Neural cell (in vitro differentiated cells): Measurements from ENCODE around the gene ITGB3BP. TPM values are rescaled to one million over a fixed set of nuclear protein-coding genes. Genes with fewer than 3 reads are reported as not detected.

Experiments used
- H2AFZ ChIP-seq: fragments of 200-600, 300-800 bp; sonication (generic), shearing (Covaris generic); 2 replicates; pipeline ENCODE4 v1.6.0; 2014; ENCODE audit warnings: low read depth, mild to moderate bottlenecking, antibody characterized with exemption, low read length, moderate library complexity
- H3F3A ChIP-seq: fragments of 200-600 bp; shearing (Covaris generic); 2 replicates; pipeline ENCODE4 v1.6.1; 2016; ENCODE audit warnings: mild to moderate bottlenecking, moderate library complexity, mixed read lengths, antibody characterized with exemption, low read length; ENCODE audit not compliant: insufficient read depth, poor library complexity, severe bottlenecking
- H3K27ac ChIP-seq: fragments of 200-600, 300-800 bp; sonication (generic), shearing (Covaris generic); 2 replicates; pipeline ENCODE4 v1.5.1; 2014; ENCODE audit warnings: mild to moderate bottlenecking, low read length, moderate library complexity
- H3K27me3 ChIP-seq: fragments of 300-800, 200-600 bp; sonication (generic), shearing (Covaris generic); 2 replicates; pipeline ENCODE4 v1.6.0; 2014; ENCODE audit warnings: mild to moderate bottlenecking, low read depth, low read length, moderate library complexity; ENCODE audit not compliant: insufficient read depth
- H3K36me3 ChIP-seq: fragments of 300-800, 200-600 bp; sonication (generic), shearing (Covaris generic); 2 replicates; pipeline ENCODE4 v1.5.1; 2014; ENCODE audit warnings: mild to moderate bottlenecking, antibody characterized with exemption, low read length, moderate library complexity; ENCODE audit not compliant: insufficient read depth
- H3K4me2 ChIP-seq: fragments of 300-800, 200-600 bp; sonication (generic), shearing (Covaris generic); 2 replicates; pipeline ENCODE4 v1.6.0; 2014; ENCODE audit warnings: mild to moderate bottlenecking, low read length
- H3K4me3 ChIP-seq: fragments of 300-800, 200-600 bp; sonication (generic), shearing (Covaris generic); 2 replicates; pipeline ENCODE4 v1.5.1; 2014; ENCODE audit warnings: mild to moderate bottlenecking, low read length, moderate library complexity
- H3K79me2 ChIP-seq: fragments of 200-600 bp; shearing (Covaris generic); replicated peaks from 2 replicates; pipeline ENCODE4 v1.6.0; 2014; ENCODE audit warnings: mild to moderate bottlenecking, low read length, moderate library complexity; ENCODE audit not compliant: insufficient read depth
- H3K9ac ChIP-seq: fragments of 300-800, 200-600 bp; sonication (generic), shearing (Covaris generic); 2 replicates; pipeline ENCODE4 v1.6.1; 2016; ENCODE audit warnings: mild to moderate bottlenecking, low read length, mixed read lengths
- H3K9me2 ChIP-seq: fragments of 200-600 bp; shearing (Covaris generic); 2 replicates; pipeline ENCODE4 v1.6.1; 2016; ENCODE audit warnings: mild to moderate bottlenecking, low read length, mixed read lengths; ENCODE audit not compliant: insufficient read depth
- H3K9me3 ChIP-seq: fragments of 200-600, 300-800 bp; sonication (generic), shearing (Covaris generic); 2 replicates; pipeline ENCODE4 v1.6.1; 2016; ENCODE audit warnings: mild to moderate bottlenecking, mixed run types, low read length, moderate library complexity, mixed read lengths
- H4K20me1 ChIP-seq: fragments of 200-600 bp; shearing (Covaris generic); 2 replicates; pipeline ENCODE4 v1.6.1; 2016; ENCODE audit warnings: mild to moderate bottlenecking, mixed run types; ENCODE audit not compliant: insufficient read depth
- EP300 ChIP-seq: fragments of 450-650 bp; conservative IDR thresholded peaks from 2 replicates; pipeline ENCODE4 v1.6.1; 2014; ENCODE audit warnings: antibody characterized with exemption, mild to moderate bottlenecking, moderate library complexity; ENCODE audit not compliant: poor library complexity, severe bottlenecking
- EZH2 ChIP-seq: fragments of 200-600, 300-800 bp; shearing (Covaris generic), sonication (generic); IDR thresholded peaks from 2 replicates; pipeline ENCODE4 v1.6.1; 2014; ENCODE audit warnings: antibody characterized with exemption, low read length, borderline replicate concordance, mild to moderate bottlenecking; ENCODE audit not compliant: insufficient read depth, poor library complexity, severe bottlenecking
- MXI1 ChIP-seq: fragments of 450-650 bp; conservative IDR thresholded peaks from 2 replicates; pipeline ENCODE4 v1.6.1; 2014; ENCODE audit warnings: antibody characterized with exemption, mild to moderate bottlenecking; ENCODE audit not compliant: poor library complexity, severe bottlenecking
- POLR2AphosphoS5 ChIP-seq: IDR thresholded peaks from 2 replicates; pipeline ENCODE4 v1.6.1; 2012
- RAD21 ChIP-seq: fragments of 450-650 bp; conservative IDR thresholded peaks from 2 replicates; pipeline ENCODE4 v1.6.1; 2014; ENCODE audit warnings: antibody characterized with exemption, mild to moderate bottlenecking, moderate library complexity
- SMC3 ChIP-seq: fragments of 450-650 bp; conservative IDR thresholded peaks from 2 replicates; pipeline ENCODE4 v1.6.1; 2014; ENCODE audit warnings: antibody characterized with exemption, mild to moderate bottlenecking, moderate library complexity; ENCODE audit not compliant: poor library complexity
- TAF1 ChIP-seq: IDR thresholded peaks from 2 replicates; pipeline ENCODE4 v1.6.1; 2012; ENCODE audit warnings: low read depth
- polyA plus RNA-seq: library from polyadenylated mRNA; depleted of rRNA; stranded (reverse); fragments of >200 nt; gene quantifications from 2 replicates; pipeline ENCODE4 v1.2.3, GENCODE V29; 2014
- TF ChIP-seq, protein P1 (sequence below): fragments of 450-650 bp; IDR thresholded peaks from 2 replicates; pipeline ENCODE4 v1.5.1; 2014; ENCODE audit warnings: antibody characterized with exemption, mild to moderate bottlenecking, moderate library complexity; ENCODE audit not compliant: poor library complexity, severe bottlenecking
- TF ChIP-seq, protein P2 (sequence below): IDR thresholded peaks from 2 replicates; pipeline ENCODE4 v1.6.1; 2012; ENCODE audit warnings: borderline replicate concordance

Gene ITGB3BP
- polyA plus RNA-seq, 1 donor from 2014 or later: 29.0 TPM

DNA sequence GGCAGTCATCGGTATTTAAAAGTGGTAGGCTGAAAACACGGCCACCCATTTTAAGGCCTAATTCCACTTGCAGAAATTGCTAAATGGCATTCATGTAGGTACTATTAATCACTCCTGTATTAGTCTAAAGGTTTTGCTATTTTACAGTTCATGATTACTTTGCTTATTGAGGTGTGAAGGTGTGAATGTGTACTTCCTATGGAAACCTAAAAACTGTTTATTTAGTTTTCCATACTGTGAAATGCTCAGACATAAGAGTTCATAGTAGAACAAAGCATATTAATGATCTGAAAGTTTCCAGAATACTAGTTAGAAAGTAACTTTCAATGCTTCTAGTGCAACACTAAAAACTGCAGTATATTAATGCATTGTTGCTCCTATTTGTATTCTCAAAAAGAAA, 69.8 kb downstream of the ITGB3BP start:
- Histone ChIP-seq H3K27ac (no peak overlapping the region), H3K4me2 (no peak overlapping the region), H3K9ac (no peak overlapping the region), H2AFZ (no peak overlapping the region), H3F3A (no peaks in the 10 kb centered on the region), H3K36me3 (no peaks in the 10 kb centered on the region), H4K20me1 (no peaks in the 10 kb centered on the region), H3K27me3 (no peaks in the 10 kb centered on the region), H3K9me3 (no peaks in the 10 kb centered on the region), H3K4me3 (no peak overlapping the region), H3K79me2 (no peaks in the 10 kb centered on the region), H3K9me2 (no peaks in the 10 kb centered on the region)
- TF ChIP-seq, protein P1, sequence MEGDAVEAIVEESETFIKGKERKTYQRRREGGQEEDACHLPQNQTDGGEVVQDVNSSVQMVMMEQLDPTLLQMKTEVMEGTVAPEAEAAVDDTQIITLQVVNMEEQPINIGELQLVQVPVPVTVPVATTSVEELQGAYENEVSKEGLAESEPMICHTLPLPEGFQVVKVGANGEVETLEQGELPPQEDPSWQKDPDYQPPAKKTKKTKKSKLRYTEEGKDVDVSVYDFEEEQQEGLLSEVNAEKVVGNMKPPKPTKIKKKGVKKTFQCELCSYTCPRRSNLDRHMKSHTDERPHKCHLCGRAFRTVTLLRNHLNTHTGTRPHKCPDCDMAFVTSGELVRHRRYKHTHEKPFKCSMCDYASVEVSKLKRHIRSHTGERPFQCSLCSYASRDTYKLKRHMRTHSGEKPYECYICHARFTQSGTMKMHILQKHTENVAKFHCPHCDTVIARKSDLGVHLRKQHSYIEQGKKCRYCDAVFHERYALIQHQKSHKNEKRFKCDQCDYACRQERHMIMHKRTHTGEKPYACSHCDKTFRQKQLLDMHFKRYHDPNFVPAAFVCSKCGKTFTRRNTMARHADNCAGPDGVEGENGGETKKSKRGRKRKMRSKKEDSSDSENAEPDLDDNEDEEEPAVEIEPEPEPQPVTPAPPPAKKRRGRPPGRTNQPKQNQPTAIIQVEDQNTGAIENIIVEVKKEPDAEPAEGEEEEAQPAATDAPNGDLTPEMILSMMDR: no peak
- TF ChIP-seq EZH2 (no peak), EP300 (no peak), RAD21 (no peak), SMC3 (no peak), TAF1 (no peak), MXI1 (no peak), POLR2AphosphoS5 (no peak)
- TF ChIP-seq, protein P2, sequence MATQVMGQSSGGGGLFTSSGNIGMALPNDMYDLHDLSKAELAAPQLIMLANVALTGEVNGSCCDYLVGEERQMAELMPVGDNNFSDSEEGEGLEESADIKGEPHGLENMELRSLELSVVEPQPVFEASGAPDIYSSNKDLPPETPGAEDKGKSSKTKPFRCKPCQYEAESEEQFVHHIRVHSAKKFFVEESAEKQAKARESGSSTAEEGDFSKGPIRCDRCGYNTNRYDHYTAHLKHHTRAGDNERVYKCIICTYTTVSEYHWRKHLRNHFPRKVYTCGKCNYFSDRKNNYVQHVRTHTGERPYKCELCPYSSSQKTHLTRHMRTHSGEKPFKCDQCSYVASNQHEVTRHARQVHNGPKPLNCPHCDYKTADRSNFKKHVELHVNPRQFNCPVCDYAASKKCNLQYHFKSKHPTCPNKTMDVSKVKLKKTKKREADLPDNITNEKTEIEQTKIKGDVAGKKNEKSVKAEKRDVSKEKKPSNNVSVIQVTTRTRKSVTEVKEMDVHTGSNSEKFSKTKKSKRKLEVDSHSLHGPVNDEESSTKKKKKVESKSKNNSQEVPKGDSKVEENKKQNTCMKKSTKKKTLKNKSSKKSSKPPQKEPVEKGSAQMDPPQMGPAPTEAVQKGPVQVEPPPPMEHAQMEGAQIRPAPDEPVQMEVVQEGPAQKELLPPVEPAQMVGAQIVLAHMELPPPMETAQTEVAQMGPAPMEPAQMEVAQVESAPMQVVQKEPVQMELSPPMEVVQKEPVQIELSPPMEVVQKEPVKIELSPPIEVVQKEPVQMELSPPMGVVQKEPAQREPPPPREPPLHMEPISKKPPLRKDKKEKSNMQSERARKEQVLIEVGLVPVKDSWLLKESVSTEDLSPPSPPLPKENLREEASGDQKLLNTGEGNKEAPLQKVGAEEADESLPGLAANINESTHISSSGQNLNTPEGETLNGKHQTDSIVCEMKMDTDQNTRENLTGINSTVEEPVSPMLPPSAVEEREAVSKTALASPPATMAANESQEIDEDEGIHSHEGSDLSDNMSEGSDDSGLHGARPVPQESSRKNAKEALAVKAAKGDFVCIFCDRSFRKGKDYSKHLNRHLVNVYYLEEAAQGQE: no peak

DNA sequence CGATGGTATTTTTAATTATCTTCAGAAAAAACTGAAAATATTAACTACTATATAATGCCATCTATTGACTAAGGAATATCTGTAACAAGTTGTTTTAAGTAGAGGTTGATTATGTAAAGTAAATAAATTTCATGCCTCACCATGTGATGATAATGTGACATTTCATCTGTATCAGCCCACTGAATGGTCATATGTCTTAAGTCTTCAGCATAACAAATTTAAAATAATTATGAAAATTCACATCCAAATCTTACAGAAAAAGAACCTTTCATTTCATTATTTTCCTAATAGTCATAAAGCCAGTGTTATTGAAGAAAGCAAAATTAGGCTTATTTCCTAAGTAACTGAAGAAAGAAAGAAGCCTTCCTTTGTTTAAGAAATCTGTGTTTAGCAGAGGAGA, 72.6 kb downstream of the ITGB3BP start:
- Histone ChIP-seq H3K9ac (no peak overlapping the region), H3K4me3 (no peak overlapping the region), H3K27me3 (no peaks in the 10 kb centered on the region), H3F3A (no peaks in the 10 kb centered on the region), H3K79me2 (no peaks in the 10 kb centered on the region), H2AFZ (no peak overlapping the region), H4K20me1 (no peaks in the 10 kb centered on the region), H3K9me3 (no peaks in the 10 kb centered on the region), H3K4me2 (no peak overlapping the region), H3K9me2 (no peaks in the 10 kb centered on the region), H3K27ac (no peak overlapping the region), H3K36me3 (no peaks in the 10 kb centered on the region)
- TF ChIP-seq MXI1 (no peak), SMC3 (no peak), POLR2AphosphoS5 (no peak), EP300 (no peak), EZH2 (no peak)
- TF ChIP-seq, protein P2: no peak
